HG03066 (cell line): ENCODE measurements around the gene NCKAP5.

ENCODE experiments used
- ATAC-seq: cut with Tn5 transposase; IDR thresholded peaks from one replicate; pipeline ENCODE4 v1.9.1; 2021; ENCODE audit warnings: low read depth; ENCODE audit not compliant: unreplicated experiment

The NCKAP5 gene

GRCh38 chr2:132797556-132797955 is 770.7 kb downstream of the NCKAP5 start:
- ATAC-seq = no peak

- ATAC-seq = no peak
Measured at GRCh38 chr2:132797071-132797470, 771.2 kb downstream of the NCKAP5 start.

GRCh38 chr2:132795220-132795619 is 773.0 kb downstream of the NCKAP5 start:
- no peak for ATAC-seq

- no peak for ATAC-seq
Measured at GRCh38 chr2:132793532-132793931, 774.7 kb downstream of the NCKAP5 start.

GRCh38 chr2:132790207-132790785 is 778.0 kb downstream of the NCKAP5 start:
- no peak for ATAC-seq

GRCh38 chr2:132789066-132789465 is 779.2 kb downstream of the NCKAP5 start:
- no peak for ATAC-seq

- no peak for ATAC-seq
Measured at GRCh38 chr2:132788310-132788838, 779.9 kb downstream of the NCKAP5 start.

- no peak for ATAC-seq
Measured at GRCh38 chr2:132783883-132784282, 784.4 kb downstream of the NCKAP5 start.

- no peak for ATAC-seq
Measured at GRCh38 chr2:132782176-132782783, 786.0 kb downstream of the NCKAP5 start.

- ATAC-seq = no peak
Measured at GRCh38 chr2:132780651-132781050, 787.6 kb downstream of the NCKAP5 start.

GRCh38 chr2:132779206-132779721 is 789.0 kb downstream of the NCKAP5 start:
- ATAC-seq = no peak

GRCh38 chr2:132776287-132776686 is 792.0 kb downstream of the NCKAP5 start:
- ATAC-seq = no peak

GRCh38 chr2:132774189-132774588 is 794.1 kb downstream of the NCKAP5 start:
- no peak for ATAC-seq

GRCh38 chr2:132773331-132773730 is 794.9 kb downstream of the NCKAP5 start:
- ATAC-seq = no peak

- ATAC-seq = no peak
Measured at GRCh38 chr2:132772340-132772739, 795.9 kb downstream of the NCKAP5 start.

- no peak for ATAC-seq
Measured at GRCh38 chr2:132766573-132766972, 801.7 kb downstream of the NCKAP5 start.

- no peak for ATAC-seq
Measured at GRCh38 chr2:132761437-132761836, 806.8 kb downstream of the NCKAP5 start.

- no peak for ATAC-seq
Measured at GRCh38 chr2:132760971-132761370, 807.3 kb downstream of the NCKAP5 start.

GRCh38 chr2:132760405-132760804 is 807.9 kb downstream of the NCKAP5 start:
- ATAC-seq = no peak

GRCh38 chr2:132758995-132759394 is 809.3 kb downstream of the NCKAP5 start:
- no peak for ATAC-seq

- ATAC-seq = no peak
Measured at GRCh38 chr2:132757676-132758075, 810.6 kb downstream of the NCKAP5 start.

GRCh38 chr2:132757002-132757589 is 811.2 kb downstream of the NCKAP5 start:
- no peak for ATAC-seq
